H1 (cell line): ENCODE results near the gene MRFAP1. TPM values are rescaled to one million over a fixed set of nuclear protein-coding genes. Genes with fewer than 3 reads are reported as not detected.
A peak's percentile ranks its signal among the peaks of the same experiment; 100 is the strongest.

ENCODE experiments used
- CTCF ChIA-PET: fragments of 300-600 bp; sonication (Branson Sonifier 250); formaldehyde crosslinking; loops from one replicate; lab custom pipeline; 2021; ENCODE audit not compliant: partially characterized antibody; lab: Charles Lee
- POLR2A ChIA-PET: fragments of 300-600 bp; sonication (Branson Sonifier 250); formaldehyde crosslinking; loops from one replicate; lab custom pipeline; 2021; ENCODE audit warnings: inconsistent platforms; ENCODE audit not compliant: partially characterized antibody; lab: Charles Lee
- DNase-seq, 2 experiments: peaks; one replicate each; pipeline versions ENCODE4 v3.0.0 to v3.0.0-alpha.2; 2010 to 2022; ENCODE audit warnings: low spot score in 2 of 2, low read depth in 1 of 2, mixed read lengths in 1 of 2
- FAIRE-seq: peaks from 2 replicates; lab custom pipeline; 2011; peaks lifted over from hg19 to GRCh38; lab: Jason Lieb, UNC
- H2AFZ ChIP-seq: 2 replicates; pipeline ENCODE4 v1.8.1; 2012; ENCODE audit warnings: low read length, inconsistent platforms
- H2AK5ac ChIP-seq: 2 replicates; pipeline ENCODE4 v1.6.1; 2013; ENCODE audit warnings: low read depth, low read length
- H2BK120ac ChIP-seq: replicated peaks from 2 replicates; pipeline ENCODE3; 2013; ENCODE audit warnings: low read depth, low read length, inconsistent platforms
- H2BK12ac ChIP-seq: 2 replicates; pipeline ENCODE4 v1.6.1; 2013; ENCODE audit warnings: low read depth, low read length
- H2BK15ac ChIP-seq: 2 replicates; pipeline ENCODE4 v1.6.1; 2013; ENCODE audit warnings: low read length
- H2BK20ac ChIP-seq: 2 replicates; pipeline ENCODE4 v1.6.1; 2013; ENCODE audit warnings: low read length
- H2BK5ac ChIP-seq: 2 replicates; pipeline ENCODE4 v1.6.1; 2013; ENCODE audit warnings: low read depth, low read length
- H3K14ac ChIP-seq: 2 replicates; pipeline ENCODE4 v1.6.1; 2013; ENCODE audit warnings: inconsistent platforms; ENCODE audit not compliant: insufficient read length
- H3K18ac ChIP-seq: 2 replicates; pipeline ENCODE4 v1.6.1; 2013; ENCODE audit warnings: low read length; ENCODE audit errors: extremely low read depth
- H3K23ac ChIP-seq: 2 replicates; pipeline ENCODE4 v1.6.1; 2013; ENCODE audit warnings: inconsistent platforms; ENCODE audit not compliant: insufficient read length
- H3K23me2 ChIP-seq: 2 replicates; pipeline ENCODE4 v1.6.1; 2013; ENCODE audit warnings: low read depth, low read length
- H3K27ac ChIP-seq: 2 replicates; pipeline ENCODE4 v1.6.1; 2011; ENCODE audit warnings: low read depth, low read length, inconsistent platforms
- H3K27me3 ChIP-seq, 4 experiments: replicated peaks in 1 of 4; 1 replicate in 1 of 4; 2 replicates in 3 of 4; pipeline versions ENCODE4 v1.6.1 to v1.8.1; 2011 to 2013; ENCODE audit warnings: low read length in 3 of 4, mild to moderate bottlenecking in 3 of 4, inconsistent platforms in 2 of 4, mixed read lengths in 2 of 4, moderate library complexity in 1 of 4; ENCODE audit not compliant: control insufficient read depth in 3 of 4, insufficient read depth in 3 of 4; ENCODE audit errors: extremely low read depth in 1 of 4
- H3K36me3 ChIP-seq, 4 experiments: 2 replicates each; pipeline versions ENCODE4 v1.6.1 to v1.8.1; 2011 to 2013; ENCODE audit warnings: mild to moderate bottlenecking in 4 of 4, low read length in 3 of 4, moderate library complexity in 2 of 4, control low read depth in 1 of 4, inconsistent platforms in 1 of 4; ENCODE audit not compliant: insufficient read depth in 4 of 4, control insufficient read depth in 2 of 4
- H3K4ac ChIP-seq: replicated peaks from 2 replicates; pipeline ENCODE3; 2013; ENCODE audit warnings: low read length, low read depth, mixed read lengths, inconsistent platforms; ENCODE audit not compliant: insufficient read length
- H3K4me1 ChIP-seq, 4 experiments: replicated peaks in 1 of 4; 1 replicate in 1 of 4; 2 replicates in 3 of 4; pipeline versions ENCODE4 v1.6.1 to v1.8.1; 2011 to 2013; ENCODE audit warnings: low read length in 3 of 4, inconsistent platforms in 2 of 4, mixed read lengths in 1 of 4; ENCODE audit not compliant: insufficient read depth in 4 of 4, control insufficient read depth in 3 of 4
- H3K4me2 ChIP-seq, 2 experiments: 2 replicates each; pipeline versions ENCODE4 v1.6.1 to v1.8.1; 2011 to 2013; ENCODE audit warnings: low read depth in 2 of 2, low read length in 2 of 2, control low read depth in 1 of 2, inconsistent platforms in 1 of 2, mild to moderate bottlenecking in 1 of 2; ENCODE audit not compliant: insufficient read depth in 1 of 2
- H3K4me3 ChIP-seq, 4 experiments: fragments of 200-600, 300-600 bp in 1 of 4; sonication (generic), shearing (Covaris generic), sonication (Bioruptor Twin) in 1 of 4; 2 replicates each; pipeline versions ENCODE4 v1.5.1 to v1.8.1; 2011 to 2016; ENCODE audit warnings: low read length in 4 of 4, low read depth in 3 of 4, control low read depth in 2 of 4, inconsistent platforms in 2 of 4, mild to moderate bottlenecking in 2 of 4, mixed read lengths in 1 of 4, moderate library complexity in 1 of 4; ENCODE audit not compliant: insufficient read depth in 2 of 4; ENCODE audit errors: extremely low read depth in 1 of 4
- H3K56ac ChIP-seq: replicated peaks from 2 replicates; pipeline ENCODE3; 2013; ENCODE audit warnings: low read depth, mild to moderate bottlenecking, mixed read lengths, low read length, inconsistent platforms; ENCODE audit not compliant: insufficient read length
- H3K79me1 ChIP-seq: 2 replicates; pipeline ENCODE4 v1.6.1; 2013; ENCODE audit warnings: low read depth, low read length, control low read depth
- H3K79me2 ChIP-seq, 2 experiments: 2 replicates each; pipeline versions ENCODE4 v1.6.1 to v1.8.1; 2012 to 2013; ENCODE audit warnings: low read length in 2 of 2, mild to moderate bottlenecking in 2 of 2, inconsistent platforms in 1 of 2; ENCODE audit not compliant: insufficient read depth in 2 of 2, control insufficient read depth in 1 of 2
- H3K9ac ChIP-seq, 4 experiments: replicated peaks in 1 of 4; 1 replicate in 1 of 4; 2 replicates in 3 of 4; pipeline versions ENCODE4 v1.6.1 to v1.8.1; 2011 to 2013; ENCODE audit warnings: low read depth in 3 of 4, low read length in 3 of 4, control low read depth in 2 of 4, mild to moderate bottlenecking in 2 of 4, moderate library complexity in 2 of 4, inconsistent platforms in 1 of 4; ENCODE audit errors: extremely low read depth in 1 of 4
- H3K9me3 ChIP-seq, 2 experiments: 2 replicates each; pipeline versions ENCODE4 v1.6.1 to v1.8.1; 2012 to 2013; ENCODE audit warnings: mild to moderate bottlenecking in 2 of 2, moderate library complexity in 2 of 2, control low read depth in 1 of 2, inconsistent platforms in 1 of 2, low read depth in 1 of 2, low read length in 1 of 2, mixed read lengths in 1 of 2; ENCODE audit not compliant: insufficient read depth in 2 of 2
- H4K20me1 ChIP-seq, 2 experiments: replicated peaks in 1 of 2; 2 replicates each; pipeline versions ENCODE3 to v1.8.1; 2011 to 2013; ENCODE audit warnings: inconsistent platforms in 2 of 2, low read length in 2 of 2, mild to moderate bottlenecking in 1 of 2; ENCODE audit not compliant: insufficient read depth in 2 of 2, control insufficient read depth in 1 of 2
- H4K5ac ChIP-seq: 2 replicates; pipeline ENCODE4 v1.6.1; 2013; ENCODE audit warnings: low read length, low read depth, mixed read lengths, inconsistent platforms; ENCODE audit not compliant: insufficient read length
- H4K8ac ChIP-seq: 2 replicates; pipeline ENCODE4 v1.8.0; 2013; ENCODE audit warnings: mild to moderate bottlenecking, moderate library complexity, low read length, inconsistent platforms; ENCODE audit not compliant: insufficient read depth; ENCODE audit errors: extremely low read depth
- H4K91ac ChIP-seq: replicated peaks from 2 replicates; pipeline ENCODE3; 2013; ENCODE audit warnings: low read length, mixed read lengths, inconsistent platforms; ENCODE audit not compliant: insufficient read length
- CREB1 ChIP-seq: IDR thresholded peaks from 2 replicates; pipeline ENCODE4 v1.6.1; 2012; ENCODE audit warnings: inconsistent platforms
- FOSL1 ChIP-seq: IDR thresholded peaks from 2 replicates; pipeline ENCODE4 v1.6.1; 2011; ENCODE audit warnings: mild to moderate bottlenecking, low read depth, low read length, moderate library complexity; ENCODE audit not compliant: insufficient read depth
- HDAC2 ChIP-seq, 2 experiments: fragments of 300-600 bp in 1 of 2; sonication (generic) in 1 of 2; IDR thresholded peaks; 2 replicates each; pipeline ENCODE4 v1.6.1; 2011 to 2012; ENCODE audit warnings: low read depth in 2 of 2, low read length in 2 of 2, mild to moderate bottlenecking in 2 of 2, moderate library complexity in 2 of 2, borderline replicate concordance in 1 of 2, inconsistent platforms in 1 of 2
- KDM4A ChIP-seq: IDR thresholded peaks from one replicate; pipeline ENCODE4 v1.7.1; 2012; ENCODE audit warnings: low read depth, mild to moderate bottlenecking, moderate library complexity, low read length, inconsistent platforms; ENCODE audit not compliant: severe bottlenecking
- NANOG ChIP-seq: IDR thresholded peaks from 2 replicates; pipeline ENCODE4 v1.6.1; 2011; ENCODE audit warnings: low read length, low read depth, mild to moderate bottlenecking, inconsistent platforms; ENCODE audit not compliant: insufficient read depth, poor library complexity, severe bottlenecking
- RNF2 ChIP-seq: fragments of 200-900, 300-1000 bp; sonication (generic); IDR thresholded peaks from 2 replicates; pipeline ENCODE4 v1.7.1; 2016; ENCODE audit warnings: borderline replicate concordance, low read depth, mild to moderate bottlenecking, antibody characterized with exemption, low read length; ENCODE audit not compliant: poor library complexity, severe bottlenecking; ENCODE audit errors: missing control alignments
- SRF ChIP-seq: IDR thresholded peaks from 2 replicates; pipeline ENCODE4 v1.6.1; 2011; ENCODE audit warnings: mild to moderate bottlenecking, low read depth, low read length, moderate library complexity
- ZNF274 ChIP-seq: IDR thresholded peaks from 2 replicates; pipeline ENCODE4 v1.7.0; 2012; ENCODE audit warnings: low read length, borderline replicate concordance; ENCODE audit errors: extremely low read depth
- WGBS, 2 experiments: shearing (Covaris generic) in 1 of 2; methylation state at CpG; one replicate each; pipeline versions ENCODE4 v1.1.6 to v1.1.7; 2013 to 2015; ENCODE audit warnings: low lambda C conversion rate in 2 of 2, mixed read lengths in 2 of 2, inconsistent platforms in 1 of 2, low coverage in 1 of 2, missing lambda C conversion rate in 1 of 2; ENCODE audit not compliant: insufficient replicate concordance in 2 of 2, insufficient coverage in 1 of 2, insufficient read length in 1 of 2; ENCODE audit errors: extremely low coverage in 1 of 2, missing lambda C conversion rate in 1 of 2; 5-methylcytosine and 5-hydroxymethylcytosine counted together
- polyA plus RNA-seq, 7 experiments: library from polyadenylated mRNA; depleted of rRNA in 3 of 7; stranded (reverse) in 5 of 7; unstranded in 2 of 7; fragments of >200 nt in 5 of 7; fragments of 200-250 nt in 2 of 7; gene quantifications; 1 replicate in 5 of 7; 2 replicates in 1 of 7; 4 replicates in 1 of 7; pipeline versions ENCODE4 v1.2.1 to v1.2.3, GENCODE V29; 2011 to 2013; ENCODE audit warnings: missing spikeins in 2 of 7, mixed read lengths in 2 of 7
- total RNA-seq: library from RNA; stranded (reverse); fragmentation: NEBNext Ultra II Directional; extraction: Animal tissue kit (Norgen Biotek cat#: 25700); gene quantifications from 2 replicates; pipeline ENCODE4 v1.2.1, GENCODE V29; 2021
- TF ChIP-seq, protein P1 (sequence below): IDR thresholded peaks from 2 replicates; pipeline ENCODE4 v1.6.1; 2012; ENCODE audit warnings: inconsistent platforms

The MRFAP1 gene
- total and polyA plus RNA-seq, 2 of the 8 experiments (the other 6 are each of a cell fraction or from before 2014, with no cell fraction given) = 108 to 307 TPM

DNA sequence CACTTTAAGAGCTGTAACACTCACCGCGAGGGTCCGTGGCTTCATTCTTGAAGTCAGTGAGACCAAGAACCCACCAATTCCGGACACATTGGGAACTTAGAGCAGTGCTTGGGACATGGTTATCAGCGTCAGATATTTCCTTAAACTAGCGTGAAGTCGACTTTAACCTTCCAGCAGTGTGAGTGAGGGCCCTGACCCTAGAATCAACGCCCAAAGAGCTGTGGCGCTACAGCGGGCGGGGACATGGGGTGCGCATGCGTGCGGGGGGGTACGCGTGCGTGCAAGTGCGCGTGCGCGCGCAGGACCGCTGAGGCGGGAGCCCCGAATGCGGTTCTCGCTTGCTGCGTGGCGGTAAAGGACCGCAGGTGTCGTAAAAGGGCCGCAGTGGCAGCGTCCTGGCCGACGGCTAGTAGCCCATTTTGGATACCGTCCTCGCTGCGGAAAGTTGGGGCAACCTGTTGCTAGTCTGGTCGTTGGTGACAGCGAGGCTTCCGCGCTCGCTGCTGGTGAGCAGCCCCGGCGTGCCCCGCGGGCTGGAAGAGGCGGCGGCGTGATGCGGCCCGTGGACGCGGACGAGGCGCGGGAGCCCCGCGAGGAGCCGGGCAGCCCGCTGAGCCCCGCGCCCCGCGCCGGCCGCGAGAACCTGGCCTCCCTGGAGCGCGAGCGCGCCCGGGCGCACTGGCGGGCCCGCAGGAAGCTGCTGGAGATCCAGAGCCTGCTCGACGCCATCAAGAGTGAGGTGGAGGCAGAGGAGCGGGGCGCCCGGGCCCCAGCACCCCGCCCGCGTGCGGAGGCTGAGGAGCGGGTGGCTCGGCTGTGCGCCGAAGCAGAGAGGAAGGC is 33.4 kb downstream of the MRFAP1 start:
- 4% methylated on average over 61 of the region's 89 CpGs; no CpG with 5 or more reads in 1 of the 2 experiments for WGBS, 2 experiments
- Histone ChIP-seq H3K79me2 (peaks cover 0 to 32% of the 10 kb centered on the region in 2 experiments; a peak in 3 of 4 replicates), H3K36me3 (peaks cover 8 to 15% (median 11%) of the 10 kb centered on the region in 4 experiments; a peak in 6 of 8 replicates), H4K8ac (peak overlapping the region; percentile 91), H2BK120ac (no peak overlapping the region), H4K5ac (peak overlapping the region; percentile 47), H3K4me2 (peak overlapping the region; percentile 86 to 92), H2BK15ac (no peak overlapping the region), H3K18ac (no peak overlapping the region; the same call in none of the 2 replicates), H2AK5ac (no peak overlapping the region), H3K4me1 (peaks cover 3 to 9% (median 6%) of the 10 kb centered on the region in 4 experiments; a peak in 4 of 7 replicates), H3K9ac (peak overlapping the region; percentile 58 to 72 (median 66)), H3K4ac (no peak overlapping the region), H3K27ac (no peak overlapping the region; the same call in 1 of the 2 replicates), H3K79me1 (peaks cover 12% of the 10 kb centered on the region), H2BK20ac (no peak overlapping the region), H2AFZ (no peak overlapping the region), H2BK5ac (no peak overlapping the region), H3K56ac (no peak overlapping the region), H3K23ac (no peak overlapping the region), H3K4me3 (peak overlapping the region; percentile 71 to 79 (median 76)), H3K23me2 (peaks cover 10% of the 10 kb centered on the region), H4K91ac (no peak overlapping the region), H3K9me3 (peaks cover 0 to 6% of the 10 kb centered on the region in 2 experiments; a peak in 1 of 4 replicates), H3K27me3 (no peaks in the 10 kb centered on the region; a peak in 2 of 7 replicates), H2BK12ac (peak overlapping the region; percentile 44; the same call in 1 of the 2 replicates), H3K14ac (no peak overlapping the region), H4K20me1 (peaks cover 15 to 26% of the 10 kb centered on the region in 2 experiments)
- POLR2A ChIA-PET = interaction anchor here (0.6 to 4.0 kb wide), 33 partner anchors 9 to 1315 kb away, joined by 3 to 36 read pairs (median 4); partner anchors contain the start of genes BLOC1S4, MAN2B2, MRFAP1 and MRFAP1L1
- DNase-seq (peak; percentile 92 to 93), FAIRE-seq (peak; percentile 58)
- CTCF ChIA-PET = interaction anchor here (0.6 to 3.9 kb wide), 18 partner anchors 10 to 376 kb away, joined by 3 to 29 read pairs (median 6); partner anchors contain the start of gene MRFAP1L1
- TF ChIP-seq NANOG (no peak), ZNF274 (no peak), KDM4A (peak; percentile 68), CREB1 (peak; percentile 59), RNF2 (no peak), SRF (no peak), HDAC2 (IDR thresholded peaks at IDR 0.05; ENCODE audit: borderline replicate concordance in 1 of 2, low read depth in 2 of 2, low read length in 2 of 2) (no peak), FOSL1 (no peak)
- TF ChIP-seq, protein P1, sequence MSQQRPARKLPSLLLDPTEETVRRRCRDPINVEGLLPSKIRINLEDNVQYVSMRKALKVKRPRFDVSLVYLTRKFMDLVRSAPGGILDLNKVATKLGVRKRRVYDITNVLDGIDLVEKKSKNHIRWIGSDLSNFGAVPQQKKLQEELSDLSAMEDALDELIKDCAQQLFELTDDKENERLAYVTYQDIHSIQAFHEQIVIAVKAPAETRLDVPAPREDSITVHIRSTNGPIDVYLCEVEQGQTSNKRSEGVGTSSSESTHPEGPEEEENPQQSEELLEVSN = peak; percentile 91
